PC-3 (cell line): ENCODE data around the gene NFIX. TPM values are rescaled to one million over a fixed set of nuclear protein-coding genes. Genes with fewer than 3 reads are reported as not detected.

ENCODE experiments used
- ATAC-seq: fragments of 200-7000 bp; cut with Tn5 transposase; 2 replicates; pipeline ENCODE4 v1.9.1; 2020; ENCODE audit warnings: mild to moderate bottlenecking, moderate library complexity
- BruUV-seq: library from RNA; stranded (reverse); fragments of 400-500 nt; replicated peaks from 2 replicates; lab custom pipeline; 2021; lab: Mats Ljungman, UMichigan
- CTCF ChIA-PET: fragments of 300-600 bp; sonication (Branson Sonifier 250); formaldehyde crosslinking; loops from one replicate; lab custom pipeline; 2022; ENCODE audit warnings: antibody characterized with exemption; lab: Charles Lee
- POLR2A ChIA-PET: fragments of 300-600 bp; sonication (Branson Sonifier 250); formaldehyde crosslinking; loops from one replicate; lab custom pipeline; 2022; ENCODE audit warnings: antibody characterized with exemption; ENCODE audit not compliant: unreplicated experiment; lab: Charles Lee
- DNase-seq: peaks from one replicate; pipeline ENCODE4 v3.0.0-alpha.2; 2015
- H2AFZ ChIP-seq: fragments of 300-600 bp; sonication (generic); 2 replicates; pipeline ENCODE4 v1.6.0; 2016; ENCODE audit warnings: antibody characterized with exemption, low read length
- H3F3A ChIP-seq: fragments of 300-600 bp; sonication (generic); one replicate; pipeline ENCODE4 v1.6.0; 2017; ENCODE audit warnings: antibody characterized with exemption, low read length, control low read depth, mild to moderate bottlenecking; ENCODE audit not compliant: unreplicated experiment
- H3K27ac ChIP-seq: fragments of 300-600 bp; sonication (generic); 2 replicates; pipeline ENCODE4 v1.5.1; 2016; ENCODE audit warnings: mild to moderate bottlenecking, low read length
- H3K27me3 ChIP-seq: fragments of 300-600 bp; sonication (generic); 2 replicates; pipeline ENCODE4 v1.6.1; 2016; ENCODE audit warnings: low read length, mixed read lengths
- H3K36me3 ChIP-seq: fragments of 300-600 bp; sonication (generic); 2 replicates; pipeline ENCODE4 v1.6.1; 2016; ENCODE audit warnings: low read depth, mixed run types, low read length, mixed read lengths
- H3K4me1 ChIP-seq: fragments of 300-600 bp; sonication (generic); 2 replicates; pipeline ENCODE4 v1.5.1; 2016; ENCODE audit warnings: low read length; ENCODE audit not compliant: insufficient read depth
- H3K4me2 ChIP-seq: fragments of 300-600 bp; sonication (generic); 2 replicates; pipeline ENCODE4 v1.6.0; 2016; ENCODE audit warnings: low read length
- H3K4me3 ChIP-seq: fragments of 300-600 bp; sonication (generic); 2 replicates; pipeline ENCODE4 v1.5.1; 2016; ENCODE audit warnings: mild to moderate bottlenecking, low read length, mixed read lengths
- H3K79me2 ChIP-seq: fragments of 300-600 bp; sonication (generic); 2 replicates; pipeline ENCODE4 v1.6.1; 2017; ENCODE audit warnings: low read length, mixed read lengths
- H3K9ac ChIP-seq: fragments of 300-600 bp; sonication (generic); 2 replicates; pipeline ENCODE4 v1.6.0; 2016; ENCODE audit warnings: mild to moderate bottlenecking, low read length
- H3K9me2 ChIP-seq: fragments of 300-600 bp; sonication (generic); replicated peaks from 2 replicates; pipeline ENCODE4 v1.6.1; 2016; ENCODE audit warnings: mixed run types, low read length, mixed read lengths
- H3K9me3 ChIP-seq: fragments of 300-600 bp; sonication (generic); 2 replicates; pipeline ENCODE4 v1.6.1; 2016; ENCODE audit warnings: low read length, mixed read lengths
- H4K20me1 ChIP-seq: fragments of 300-600 bp; sonication (generic); 2 replicates; pipeline ENCODE4 v1.6.1; 2016; ENCODE audit warnings: low read length, mixed read lengths
- EZH2 ChIP-seq: fragments of 300-600 bp; sonication (generic); IDR thresholded peaks from one replicate; pipeline ENCODE4 v1.6.1; 2017; ENCODE audit warnings: antibody characterized with exemption, mild to moderate bottlenecking, low read length; ENCODE audit not compliant: unreplicated experiment
- EZH2phosphoT487 ChIP-seq: fragments of 300-600 bp; sonication (generic); IDR thresholded peaks from 2 replicates; pipeline ENCODE4 v1.6.1; 2018; ENCODE audit warnings: mild to moderate bottlenecking, antibody characterized with exemption, low read length, borderline replicate concordance
- intact Hi-C: fragments of 100-400 bp; cut with micrococcal nuclease; formaldehyde crosslinking; loops from 2 replicates; pipeline ENCODE4 v1.9.0; 2023
- total RNA-seq: library from RNA; depleted of rRNA; stranded (reverse); fragments of >200 nt; gene quantifications from 2 replicates; pipeline ENCODE4 v1.2.3, GENCODE V29; 2014
- TF ChIP-seq, protein P1 (sequence below): fragments of 300-600 bp; sonication (generic); conservative IDR thresholded peaks from 2 replicates; pipeline ENCODE4 v1.5.1; 2017; ENCODE audit warnings: antibody characterized with exemption, low read depth, mild to moderate bottlenecking, low read length

The NFIX gene
- total RNA-seq, 1 experiment from 2014 or later, result 43.3 TPM

DNA sequence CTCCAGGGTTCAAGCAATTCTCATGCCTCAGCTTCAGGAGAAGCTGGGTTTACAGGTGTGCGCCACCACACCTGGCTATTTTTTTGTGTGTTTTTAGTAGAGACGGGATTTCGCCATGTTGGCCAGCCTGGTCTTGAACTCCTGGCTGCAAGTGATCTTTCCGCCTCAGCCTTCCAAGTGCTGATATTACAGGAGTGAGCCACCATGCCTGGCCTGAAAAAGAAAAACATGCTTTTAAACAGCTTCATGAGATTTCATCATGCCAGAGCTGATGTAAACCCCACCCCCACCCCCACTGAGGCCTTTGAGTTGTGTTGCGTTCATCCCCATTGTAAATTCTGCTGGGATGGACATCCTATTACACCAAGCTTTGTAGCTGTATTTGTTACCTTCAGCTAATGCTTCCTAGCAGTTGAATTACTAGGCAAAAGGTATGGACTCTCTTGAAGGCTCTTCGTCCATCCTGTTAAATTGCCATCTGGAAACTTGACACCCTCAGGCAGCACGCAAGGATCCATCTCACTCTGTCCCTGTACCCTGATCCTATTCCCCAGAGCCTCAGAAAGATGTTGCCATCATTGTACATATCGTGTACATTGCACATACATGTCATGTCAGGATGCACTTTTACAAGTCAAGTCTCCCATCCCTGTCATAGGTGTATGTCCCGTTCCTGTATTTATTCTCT lies 47.3 kb downstream of the NFIX start:
- ChIA-PET CTCF (interaction anchor here (1.4 kb wide), 1 partner anchor 19 kb away, joined by 7 read pairs; no protein-coding TSS in a partner anchor), POLR2A (interaction anchor here (0.6 kb wide), 1 partner anchor 203 kb away, joined by 9 read pairs; no protein-coding TSS in a partner anchor)
- Histone ChIP-seq H4K20me1 (no peaks in the 10 kb centered on the region), H3K4me1 (peaks cover 17% of the 10 kb centered on the region), H3K4me2 (no peak overlapping the region), H2AFZ (no peak overlapping the region), H3F3A (no peaks in the 10 kb centered on the region), H3K79me2 (peaks cover 96% of the 10 kb centered on the region), H3K9me3 (no peaks in the 10 kb centered on the region), H3K27ac (no peak overlapping the region), H3K27me3 (no peaks in the 10 kb centered on the region), H3K36me3 (peaks cover 14% of the 10 kb centered on the region), H3K9ac (no peak overlapping the region), H3K4me3 (no peak overlapping the region), H3K9me2 (no peaks in the 10 kb centered on the region)
- no TSS peak for BruUV-seq
- TF ChIP-seq EZH2 (no peak), EZH2phosphoT487 (no peak)
- TF ChIP-seq, protein P1, sequence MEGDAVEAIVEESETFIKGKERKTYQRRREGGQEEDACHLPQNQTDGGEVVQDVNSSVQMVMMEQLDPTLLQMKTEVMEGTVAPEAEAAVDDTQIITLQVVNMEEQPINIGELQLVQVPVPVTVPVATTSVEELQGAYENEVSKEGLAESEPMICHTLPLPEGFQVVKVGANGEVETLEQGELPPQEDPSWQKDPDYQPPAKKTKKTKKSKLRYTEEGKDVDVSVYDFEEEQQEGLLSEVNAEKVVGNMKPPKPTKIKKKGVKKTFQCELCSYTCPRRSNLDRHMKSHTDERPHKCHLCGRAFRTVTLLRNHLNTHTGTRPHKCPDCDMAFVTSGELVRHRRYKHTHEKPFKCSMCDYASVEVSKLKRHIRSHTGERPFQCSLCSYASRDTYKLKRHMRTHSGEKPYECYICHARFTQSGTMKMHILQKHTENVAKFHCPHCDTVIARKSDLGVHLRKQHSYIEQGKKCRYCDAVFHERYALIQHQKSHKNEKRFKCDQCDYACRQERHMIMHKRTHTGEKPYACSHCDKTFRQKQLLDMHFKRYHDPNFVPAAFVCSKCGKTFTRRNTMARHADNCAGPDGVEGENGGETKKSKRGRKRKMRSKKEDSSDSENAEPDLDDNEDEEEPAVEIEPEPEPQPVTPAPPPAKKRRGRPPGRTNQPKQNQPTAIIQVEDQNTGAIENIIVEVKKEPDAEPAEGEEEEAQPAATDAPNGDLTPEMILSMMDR, result no peak
- DNase-seq, result no peak
- ATAC-seq, result no peak
- intact Hi-C loops, result no loop called here

DNA sequence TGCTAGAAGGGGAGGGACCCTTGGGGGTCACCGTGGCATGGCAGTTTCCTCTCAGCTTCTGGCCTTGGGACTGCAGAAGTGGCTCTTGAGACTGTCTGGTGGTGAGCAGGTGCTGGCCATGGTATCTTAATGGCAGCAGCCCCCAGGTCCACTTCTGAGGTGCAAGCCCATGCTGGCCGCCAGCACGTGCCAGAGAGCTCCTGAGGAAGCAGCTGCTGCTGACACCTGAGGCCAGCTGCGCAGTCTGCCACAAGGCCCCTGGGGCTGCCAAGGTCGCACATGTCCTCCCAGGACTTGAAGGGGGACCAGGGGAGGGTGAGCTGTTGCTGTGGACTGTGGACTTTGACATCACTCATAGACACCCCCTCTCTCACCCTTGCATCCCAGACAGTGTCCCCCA lies 48.0 kb downstream of the NFIX start:
- no peak for ATAC-seq
- CTCF ChIA-PET, result interaction anchor here (1.4 to 1.9 kb wide), 2 partner anchors 18 kb away, joined by 6 to 7 read pairs; no protein-coding TSS in a partner anchor
- no peaks in the 10 kb centered on the region for H3K27me3 ChIP-seq

More for the DNA sequence above, 48.0 kb downstream of the NFIX start:
- Histone ChIP-seq H3K9me3 (no peaks in the 10 kb centered on the region), H3K27ac (no peak overlapping the region), H3F3A (no peaks in the 10 kb centered on the region), H3K4me1 (peaks cover 13% of the 10 kb centered on the region), H3K4me2 (no peak overlapping the region), H3K9ac (no peak overlapping the region), H2AFZ (no peak overlapping the region), H3K79me2 (peaks cover 96% of the 10 kb centered on the region), H3K9me2 (no peaks in the 10 kb centered on the region), H3K4me3 (no peak overlapping the region), H4K20me1 (no peaks in the 10 kb centered on the region), H3K36me3 (peaks cover 11% of the 10 kb centered on the region; the same call in 1 of the 2 replicates)
- TF ChIP-seq, protein P1, result no peak
- no peak for TF ChIP-seq EZH2phosphoT487
- no peak for TF ChIP-seq EZH2
- no peak for DNase-seq
- no TSS peak for BruUV-seq
- intact Hi-C loops, result no loop called here
- POLR2A ChIA-PET, result no interaction called here
